Measurements from ENCODE around the gene ADAMTS6.

Gene ADAMTS6

DNA sequence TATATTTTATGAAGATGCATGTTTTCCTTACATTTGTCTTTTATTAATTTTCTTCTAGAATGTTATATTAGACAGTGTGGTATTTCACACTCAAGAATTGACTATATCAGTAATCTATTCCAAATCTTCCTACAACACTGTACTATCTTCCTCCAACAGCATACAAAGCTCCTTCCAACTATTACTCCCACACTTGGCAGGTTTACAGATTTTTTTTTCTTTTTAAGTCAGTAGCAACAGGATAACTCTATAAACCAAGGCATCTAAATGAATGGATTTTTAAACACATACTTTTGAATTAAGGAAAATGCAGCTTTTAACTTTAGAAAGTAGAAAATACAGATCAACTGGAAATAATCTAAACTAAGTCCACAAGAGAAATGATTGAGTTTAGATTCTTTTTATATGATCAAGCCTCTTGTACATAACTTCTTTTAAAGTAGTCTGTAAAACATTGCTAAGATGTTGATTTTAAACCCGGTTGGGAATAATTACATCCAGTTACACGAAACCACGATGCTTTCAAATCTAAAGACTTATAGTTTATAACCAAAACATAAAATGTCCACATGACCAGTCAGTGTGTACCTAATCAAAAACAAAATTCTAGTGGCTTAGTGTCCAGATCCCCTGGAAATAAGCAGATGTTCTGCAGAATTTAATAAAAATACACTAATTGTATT, 281.6 kb downstream of the ADAMTS6 start:
- no peak for DNase-seq
- Histone ChIP-seq H3K27ac (ENCODE audit: insufficient read depth in 1 of 2, low read depth in 1 of 2, low read length in 2 of 2, poor library complexity in 1 of 2, severe bottlenecking in 2 of 2) (no peak overlapping the region), H3K36me3 (ENCODE audit: control insufficient read depth in 4 of 4, insufficient read depth in 4 of 4, low read length in 3 of 4) (no peaks in the 10 kb centered on the region), H3K9me3 (ENCODE audit: control extremely low read depth in 1 of 5, control insufficient read depth in 4 of 5, insufficient read depth in 2 of 5, low read depth in 1 of 5, low read length in 4 of 5) (no peaks in the 10 kb centered on the region), H3K4me1 (ENCODE audit: control extremely low read depth in 1 of 4, control insufficient read depth in 4 of 4, insufficient read depth in 4 of 4, low read length in 3 of 4) (no peaks in the 10 kb centered on the region), H3K27me3 (replicated peaks in 2 of 5; ENCODE audit: control insufficient read depth in 4 of 5, insufficient read depth in 5 of 5, low read length in 4 of 5) (no peaks in the 10 kb centered on the region), H3K4me3 (ENCODE audit: control insufficient read depth in 1 of 7, extremely low read depth in 1 of 7, insufficient read depth in 4 of 7, low read depth in 2 of 7, low read length in 6 of 7) (no peak overlapping the region)
- ChIA-PET POLR2A (no interaction called here), CTCF (no interaction called here)
- WGBS (ENCODE audit: insufficient coverage), result no CpG with 5 or more reads among the region's 3 CpGs

GRCh38 chr5:65198456-65199120, 283.1 kb downstream of the ADAMTS6 start:
- ChIA-PET POLR2A (no interaction called here), CTCF (no interaction called here)
- no peaks in the 10 kb centered on the region for H3K4me1 ChIP-seq (ENCODE audit: control extremely low read depth in 1 of 4, control insufficient read depth in 4 of 4, insufficient read depth in 4 of 4, low read length in 3 of 4)
- WGBS (ENCODE audit: insufficient coverage), result 100% methylated on average over 2 of the region's 3 CpGs
- no peak for DNase-seq
- no peak overlapping the region for H3K27ac ChIP-seq (ENCODE audit: insufficient read depth in 1 of 2, low read depth in 1 of 2, low read length in 2 of 2, poor library complexity in 1 of 2, severe bottlenecking in 2 of 2)
- no peak overlapping the region for H3K4me3 ChIP-seq (ENCODE audit: control insufficient read depth in 1 of 7, extremely low read depth in 1 of 7, insufficient read depth in 4 of 7, low read depth in 2 of 7, low read length in 6 of 7)
- no peaks in the 10 kb centered on the region for H3K36me3 ChIP-seq (ENCODE audit: control insufficient read depth in 4 of 4, insufficient read depth in 4 of 4, low read length in 3 of 4)
- no peaks in the 10 kb centered on the region for H3K27me3 ChIP-seq (replicated peaks in 2 of 5; ENCODE audit: control insufficient read depth in 4 of 5, insufficient read depth in 5 of 5, low read length in 4 of 5)
- H3K9me3 ChIP-seq (ENCODE audit: control extremely low read depth in 1 of 5, control insufficient read depth in 4 of 5, insufficient read depth in 2 of 5, low read depth in 1 of 5, low read length in 4 of 5), result no peaks in the 10 kb centered on the region

GRCh38 chr5:65197531-65198455, 283.9 kb downstream of the ADAMTS6 start:
- Histone ChIP-seq H3K4me1 (ENCODE audit: control extremely low read depth in 1 of 4, control insufficient read depth in 4 of 4, insufficient read depth in 4 of 4, low read length in 3 of 4) (no peaks in the 10 kb centered on the region), H3K4me3 (ENCODE audit: control insufficient read depth in 1 of 7, extremely low read depth in 1 of 7, insufficient read depth in 4 of 7, low read depth in 2 of 7, low read length in 6 of 7) (no peak overlapping the region), H3K9me3 (ENCODE audit: control extremely low read depth in 1 of 5, control insufficient read depth in 4 of 5, insufficient read depth in 2 of 5, low read depth in 1 of 5, low read length in 4 of 5) (no peaks in the 10 kb centered on the region), H3K27ac (ENCODE audit: insufficient read depth in 1 of 2, low read depth in 1 of 2, low read length in 2 of 2, poor library complexity in 1 of 2, severe bottlenecking in 2 of 2) (no peak overlapping the region), H3K27me3 (replicated peaks in 2 of 5; ENCODE audit: control insufficient read depth in 4 of 5, insufficient read depth in 5 of 5, low read length in 4 of 5) (no peaks in the 10 kb centered on the region), H3K36me3 (ENCODE audit: control insufficient read depth in 4 of 4, insufficient read depth in 4 of 4, low read length in 3 of 4) (no peaks in the 10 kb centered on the region)
- 100% methylated on average over 2 of the region's 5 CpGs for WGBS (ENCODE audit: insufficient coverage)
- DNase-seq, result no peak
- CTCF ChIA-PET, result no interaction called here
- POLR2A ChIA-PET, result no interaction called here

DNA sequence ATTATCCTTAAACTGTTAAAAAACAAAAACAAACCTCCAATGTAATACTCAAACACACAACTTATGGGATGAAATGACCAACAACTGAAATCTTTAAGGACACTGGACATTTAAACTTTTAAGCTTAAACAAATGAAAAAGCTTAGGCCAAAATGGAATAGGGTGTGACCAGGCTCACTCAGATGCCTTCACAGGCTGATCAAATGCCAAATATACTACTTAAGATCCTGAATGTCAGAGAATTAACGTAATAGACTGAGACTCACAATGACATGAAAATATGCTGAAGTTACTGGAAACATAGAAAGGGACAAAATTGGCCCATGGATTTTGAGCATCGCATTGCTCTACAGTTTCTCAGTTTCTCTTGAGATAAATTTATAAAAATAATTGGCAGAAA, 286.8 kb downstream of the ADAMTS6 start:
- WGBS (ENCODE audit: insufficient coverage), result 94% methylated on average over 2 of the region's 2 CpGs
- ChIA-PET CTCF (no interaction called here), POLR2A (no interaction called here)
- H3K27me3 ChIP-seq (replicated peaks in 2 of 5; ENCODE audit: control insufficient read depth in 4 of 5, insufficient read depth in 5 of 5, low read length in 4 of 5), result no peaks in the 10 kb centered on the region
- no peak overlapping the region for H3K4me3 ChIP-seq (ENCODE audit: control insufficient read depth in 1 of 7, extremely low read depth in 1 of 7, insufficient read depth in 4 of 7, low read depth in 2 of 7, low read length in 6 of 7)
- H3K36me3 ChIP-seq (ENCODE audit: control insufficient read depth in 4 of 4, insufficient read depth in 4 of 4, low read length in 3 of 4), result no peaks in the 10 kb centered on the region
- no peaks in the 10 kb centered on the region for H3K9me3 ChIP-seq (ENCODE audit: control extremely low read depth in 1 of 5, control insufficient read depth in 4 of 5, insufficient read depth in 2 of 5, low read depth in 1 of 5, low read length in 4 of 5)
- no peak overlapping the region for H3K27ac ChIP-seq (ENCODE audit: insufficient read depth in 1 of 2, low read depth in 1 of 2, low read length in 2 of 2, poor library complexity in 1 of 2, severe bottlenecking in 2 of 2)
- DNase-seq, result no peak
- no peaks in the 10 kb centered on the region for H3K4me1 ChIP-seq (ENCODE audit: control extremely low read depth in 1 of 4, control insufficient read depth in 4 of 4, insufficient read depth in 4 of 4, low read length in 3 of 4)

DNA sequence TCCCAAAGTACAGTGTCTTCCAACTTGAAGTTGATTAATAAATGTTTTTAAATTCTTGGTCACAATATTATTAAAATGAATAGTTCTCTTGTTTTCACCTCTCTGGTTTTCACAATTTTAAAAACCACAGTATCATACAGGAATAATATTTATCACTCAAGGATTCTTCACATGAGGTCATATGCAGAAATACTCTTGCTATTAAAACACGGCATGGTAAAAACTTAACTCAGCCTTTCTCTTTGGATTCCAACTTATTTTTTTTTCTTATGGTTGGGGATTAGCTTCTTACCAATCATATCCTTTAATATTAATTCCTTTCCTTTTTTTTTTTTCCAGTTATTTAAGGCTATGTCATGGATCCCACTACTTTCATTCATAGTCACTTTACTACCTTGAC, 289.4 kb downstream of the ADAMTS6 start:
- Histone ChIP-seq H3K4me1 (ENCODE audit: control extremely low read depth in 1 of 4, control insufficient read depth in 4 of 4, insufficient read depth in 4 of 4, low read length in 3 of 4) (no peaks in the 10 kb centered on the region), H3K27ac (ENCODE audit: insufficient read depth in 1 of 2, low read depth in 1 of 2, low read length in 2 of 2, poor library complexity in 1 of 2, severe bottlenecking in 2 of 2) (no peak overlapping the region), H3K4me3 (ENCODE audit: control insufficient read depth in 1 of 7, extremely low read depth in 1 of 7, insufficient read depth in 4 of 7, low read depth in 2 of 7, low read length in 6 of 7) (no peak overlapping the region), H3K27me3 (replicated peaks in 2 of 5; ENCODE audit: control insufficient read depth in 4 of 5, insufficient read depth in 5 of 5, low read length in 4 of 5) (no peaks in the 10 kb centered on the region), H3K9me3 (ENCODE audit: control extremely low read depth in 1 of 5, control insufficient read depth in 4 of 5, insufficient read depth in 2 of 5, low read depth in 1 of 5, low read length in 4 of 5) (no peaks in the 10 kb centered on the region), H3K36me3 (ENCODE audit: control insufficient read depth in 4 of 4, insufficient read depth in 4 of 4, low read length in 3 of 4) (no peaks in the 10 kb centered on the region)
- ChIA-PET CTCF (interaction anchor here (0.6 kb wide), 1 partner anchor 953 kb away, joined by 3 read pairs; no protein-coding TSS in a partner anchor), POLR2A (no interaction called here)
- no peak for DNase-seq
- WGBS (ENCODE audit: insufficient coverage), result no CpG with 5 or more reads among the region's 1 CpG

GRCh38 chr5:65191554-65192135, 290.1 kb downstream of the ADAMTS6 start:
- Histone ChIP-seq H3K4me1 (ENCODE audit: control extremely low read depth in 1 of 4, control insufficient read depth in 4 of 4, insufficient read depth in 4 of 4, low read length in 3 of 4) (no peaks in the 10 kb centered on the region), H3K27me3 (replicated peaks in 2 of 5; ENCODE audit: control insufficient read depth in 4 of 5, insufficient read depth in 5 of 5, low read length in 4 of 5) (no peaks in the 10 kb centered on the region), H3K4me3 (ENCODE audit: control insufficient read depth in 1 of 7, extremely low read depth in 1 of 7, insufficient read depth in 4 of 7, low read depth in 2 of 7, low read length in 6 of 7) (no peak overlapping the region), H3K27ac (ENCODE audit: insufficient read depth in 1 of 2, low read depth in 1 of 2, low read length in 2 of 2, poor library complexity in 1 of 2, severe bottlenecking in 2 of 2) (no peak overlapping the region), H3K36me3 (ENCODE audit: control insufficient read depth in 4 of 4, insufficient read depth in 4 of 4, low read length in 3 of 4) (no peaks in the 10 kb centered on the region), H3K9me3 (ENCODE audit: control extremely low read depth in 1 of 5, control insufficient read depth in 4 of 5, insufficient read depth in 2 of 5, low read depth in 1 of 5, low read length in 4 of 5) (no peaks in the 10 kb centered on the region)
- DNase-seq, result no peak
- POLR2A ChIA-PET, result no interaction called here
- CTCF ChIA-PET, result interaction anchor here (0.6 kb wide), 1 partner anchor 952 kb away, joined by 3 read pairs; no protein-coding TSS in a partner anchor
